GM21367 (cell line): ENCODE results near the gene OR9Q1.
"Not testable (repeated sequence)": the region's sequence is repeated elsewhere in the genome, so short reads cannot be mapped to it uniquely, and the experiment has no call there.

Source experiments
- ATAC-seq: cut with Tn5 transposase; IDR thresholded peaks from one replicate; pipeline ENCODE4 v1.9.1; 2021; ENCODE audit not compliant: unreplicated experiment

OR9Q1 gene, protein sequence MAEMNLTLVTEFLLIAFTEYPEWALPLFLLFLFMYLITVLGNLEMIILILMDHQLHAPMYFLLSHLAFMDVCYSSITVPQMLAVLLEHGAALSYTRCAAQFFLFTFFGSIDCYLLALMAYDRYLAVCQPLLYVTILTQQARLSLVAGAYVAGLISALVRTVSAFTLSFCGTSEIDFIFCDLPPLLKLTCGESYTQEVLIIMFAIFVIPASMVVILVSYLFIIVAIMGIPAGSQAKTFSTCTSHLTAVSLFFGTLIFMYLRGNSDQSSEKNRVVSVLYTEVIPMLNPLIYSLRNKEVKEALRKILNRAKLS

GRCh38 chr11:58023435-58023931 is at the start of gene OR9Q1:
OR9Q1 (plus strand) TSS chr11:58023881; CDS start chr11:58179445, 155,564 bp downstream.
- no peak for ATAC-seq

- no peak for ATAC-seq
Observed at GRCh38 chr11:57974132-57974531, 49.5 kb upstream of the OR9Q1 start.

DNA sequence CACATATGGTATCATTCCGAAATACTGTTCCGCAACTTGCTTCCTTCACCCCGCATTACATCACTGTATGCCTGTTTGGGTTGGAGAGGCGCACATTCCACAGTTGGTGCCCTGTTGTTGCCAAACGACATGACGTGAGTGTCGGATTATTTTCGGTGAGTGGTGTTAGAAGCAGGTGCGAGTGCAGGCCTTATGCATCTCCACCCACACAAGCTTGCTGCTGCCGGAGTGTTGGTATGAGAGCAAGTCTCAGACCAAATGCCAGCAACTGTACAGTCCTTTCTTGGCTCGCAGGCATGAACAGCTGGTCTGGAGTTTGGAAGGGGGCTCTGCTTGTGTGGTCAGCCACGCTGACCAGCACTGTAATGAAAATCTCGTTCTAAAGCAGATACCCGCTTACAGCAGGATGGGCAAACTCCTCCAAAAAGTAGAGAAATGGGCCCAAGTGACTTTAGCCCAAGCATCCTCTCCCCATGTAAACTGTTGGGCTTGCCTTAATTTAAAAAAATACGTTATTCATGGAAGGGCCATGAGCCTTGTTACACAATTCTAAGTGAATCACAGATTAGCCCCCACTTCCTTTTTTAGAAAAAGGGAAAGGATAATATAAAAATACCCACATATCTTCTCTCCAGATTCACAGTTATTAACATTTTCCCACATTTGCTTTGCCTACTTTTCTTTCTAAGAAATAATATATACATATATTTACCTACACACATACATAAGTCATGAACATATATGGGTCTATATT is 48.7 kb upstream of the OR9Q1 start:
- ATAC-seq = no peak

DNA sequence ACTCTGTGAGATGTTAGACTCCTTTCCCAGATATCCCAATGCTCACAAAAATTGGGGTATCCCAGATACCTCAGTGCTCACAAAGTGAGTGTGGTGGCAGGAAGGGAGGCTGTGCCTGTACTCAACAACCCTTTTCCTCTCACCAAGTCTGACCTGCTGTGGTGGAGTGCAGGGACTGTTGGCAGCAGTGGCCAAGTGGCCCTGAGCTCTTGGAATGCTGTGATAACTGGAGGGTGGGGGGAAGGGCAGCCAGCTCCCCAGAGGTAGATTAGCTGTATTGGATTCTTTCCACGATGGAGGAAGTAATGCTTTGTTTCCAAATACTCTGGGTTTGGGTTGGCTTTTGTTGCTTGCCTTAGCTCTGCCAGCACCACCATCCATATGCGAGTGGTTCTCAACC is 46.0 kb upstream of the OR9Q1 start:
- ATAC-seq = no peak

DNA sequence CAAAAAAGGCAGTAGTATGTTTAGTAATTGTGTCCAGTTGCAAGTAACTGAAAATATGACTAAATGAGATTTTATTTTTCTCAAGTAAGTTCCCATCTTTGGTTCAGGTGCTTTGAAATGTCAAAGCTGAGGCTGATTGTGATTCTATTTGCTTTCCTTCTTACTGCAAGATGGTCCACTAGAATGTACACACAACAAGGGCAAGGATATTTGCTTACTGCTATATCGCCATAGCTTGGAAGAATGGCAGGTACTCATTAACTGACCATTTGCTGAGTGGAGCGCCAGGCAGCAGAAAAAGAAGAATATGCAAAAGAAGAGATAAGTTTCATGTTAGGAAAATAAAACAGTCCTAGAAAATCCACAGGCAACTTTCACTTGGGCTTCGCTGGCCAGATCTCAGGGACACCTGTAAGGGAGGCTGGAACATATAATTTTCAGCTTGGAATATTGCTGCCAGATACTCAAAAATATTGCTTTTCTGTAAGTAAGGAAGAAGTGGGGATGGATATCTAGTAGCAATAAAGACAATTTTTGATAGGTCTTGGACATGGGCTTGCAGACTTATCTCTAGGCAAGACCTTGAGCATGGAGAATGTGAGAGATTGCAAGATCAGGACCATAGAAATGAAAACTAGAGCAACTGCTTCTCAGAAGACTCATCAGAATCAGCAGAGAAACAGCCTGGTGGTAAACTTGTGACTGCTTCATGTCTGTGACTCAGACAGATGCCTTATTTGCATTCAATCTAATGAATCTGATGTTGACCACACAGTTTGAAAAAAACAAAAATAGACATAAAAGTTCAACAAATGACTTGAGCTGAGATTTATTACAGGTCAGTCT is 44.8 kb upstream of the OR9Q1 start:
- ATAC-seq = no peak

- ATAC-seq = no peak
Observed at GRCh38 chr11:57979532-57980079, 44.1 kb upstream of the OR9Q1 start.

- ATAC-seq = no peak
Observed at GRCh38 chr11:57980201-57980600, 43.5 kb upstream of the OR9Q1 start.

GRCh38 chr11:57981536-57981935 is 42.1 kb upstream of the OR9Q1 start:
- ATAC-seq = no peak

- ATAC-seq = no peak
Observed at GRCh38 chr11:57982776-57983175, 40.9 kb upstream of the OR9Q1 start.

DNA sequence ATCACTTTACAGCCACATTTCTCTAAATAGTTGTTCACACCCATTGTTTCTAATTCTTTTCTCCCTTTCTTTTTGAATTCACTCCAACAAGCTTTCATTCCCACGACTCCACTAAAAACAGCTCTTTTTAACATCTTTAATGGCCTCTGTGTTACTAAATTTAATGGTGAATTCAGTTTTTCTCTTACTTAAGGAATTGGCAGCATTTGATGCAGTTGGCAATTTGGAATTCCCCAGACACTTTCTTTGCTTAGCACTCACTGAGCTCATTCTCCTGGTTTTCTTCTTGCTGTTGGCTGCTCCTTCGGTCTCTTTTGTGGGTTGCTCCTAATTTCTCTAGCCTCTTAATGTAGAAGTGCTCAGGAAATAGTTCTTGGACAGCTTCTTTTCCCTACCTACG is 40.5 kb upstream of the OR9Q1 start:
- no peak for ATAC-seq

GRCh38 chr11:57999523-57999922 is 24.2 kb upstream of the OR9Q1 start:
- not testable (repeated sequence) for ATAC-seq

GRCh38 chr11:58000021-58000420 is 23.7 kb upstream of the OR9Q1 start:
- not testable (repeated sequence) for ATAC-seq

DNA sequence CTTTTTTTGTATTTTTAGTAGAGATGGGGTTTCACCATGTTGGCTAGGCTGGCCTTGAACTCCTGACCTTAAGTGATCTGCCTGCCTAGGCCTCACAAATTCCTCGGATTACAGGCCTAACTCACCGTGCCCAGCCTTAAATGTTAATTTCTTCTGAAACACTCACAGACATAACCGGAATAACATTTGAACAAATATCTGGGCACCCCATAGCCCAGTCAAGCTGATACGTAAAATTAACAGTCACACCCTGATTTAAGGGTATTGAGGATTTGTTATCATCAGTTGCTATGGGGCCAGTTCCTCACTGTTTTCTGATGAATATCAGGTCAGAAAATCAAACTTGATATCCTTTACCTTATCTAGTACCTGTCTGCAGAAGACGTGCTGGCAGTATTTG is 23.0 kb upstream of the OR9Q1 start:
- ATAC-seq = no peak

- ATAC-seq = no peak
Observed at GRCh38 chr11:58003036-58003435, 20.6 kb upstream of the OR9Q1 start.

DNA sequence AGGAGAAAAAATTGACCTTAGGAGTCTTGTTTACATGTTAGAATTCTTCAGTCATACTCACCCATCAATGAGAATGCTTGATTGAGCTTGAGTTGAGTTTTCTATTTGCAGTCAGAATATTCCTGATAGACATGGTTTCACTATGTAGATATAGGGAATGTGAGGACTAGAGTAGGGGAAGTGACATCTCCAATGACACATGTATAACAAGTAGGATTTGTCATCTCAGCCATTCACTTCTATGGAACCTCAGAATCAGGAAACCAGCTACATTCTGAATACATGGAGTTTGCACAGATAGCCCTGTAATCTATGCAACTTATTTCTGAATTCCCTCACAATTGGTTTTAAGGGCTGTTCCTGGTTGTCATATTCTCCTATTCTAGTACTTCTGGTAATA is 20.1 kb upstream of the OR9Q1 start:
- no peak for ATAC-seq

- no peak for ATAC-seq
Observed at GRCh38 chr11:58004664-58005063, 19.0 kb upstream of the OR9Q1 start.

DNA sequence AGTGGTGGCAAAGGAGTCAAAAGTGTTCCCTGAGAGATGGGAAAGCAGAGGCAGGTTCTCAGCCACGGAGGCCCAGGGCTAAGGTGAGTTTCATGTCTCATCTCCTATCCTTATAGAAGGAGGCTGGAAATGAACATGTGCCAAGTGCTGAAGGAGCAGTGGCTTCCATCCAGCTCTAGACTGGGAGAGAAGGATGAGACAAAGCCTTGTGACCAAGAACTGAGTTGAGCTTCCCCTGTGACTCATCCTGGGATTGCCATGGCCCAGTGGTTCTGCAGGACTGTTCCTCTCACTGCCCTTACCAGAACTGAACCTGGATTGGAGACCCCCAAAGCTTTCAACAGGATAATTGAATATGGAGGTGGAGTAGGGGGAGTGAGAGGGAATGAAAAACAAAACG is 16.7 kb upstream of the OR9Q1 start:
- ATAC-seq = no peak

DNA sequence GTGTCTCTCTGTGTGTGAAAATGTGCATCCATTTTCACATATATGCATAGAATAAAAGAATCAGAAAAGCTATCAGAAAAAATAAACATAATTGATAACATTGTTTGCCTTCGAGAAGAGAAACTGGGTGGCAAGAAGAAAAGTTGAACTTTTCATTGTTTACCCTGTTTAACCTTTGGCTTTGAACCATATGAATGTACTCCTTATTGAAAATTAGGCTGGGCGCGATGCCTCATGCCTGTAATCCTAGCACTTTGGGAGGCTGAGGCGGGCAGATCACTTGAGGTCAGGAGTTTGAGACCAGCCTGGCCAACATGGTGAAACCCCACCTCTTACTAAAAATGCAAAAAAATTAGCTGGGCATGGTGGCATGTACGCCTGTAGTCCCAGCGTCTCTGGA is 11.9 kb upstream of the OR9Q1 start:
- no peak for ATAC-seq

GRCh38 chr11:58024601-58025091 is 965 bp downstream of the OR9Q1 start:
- ATAC-seq = no peak

DNA sequence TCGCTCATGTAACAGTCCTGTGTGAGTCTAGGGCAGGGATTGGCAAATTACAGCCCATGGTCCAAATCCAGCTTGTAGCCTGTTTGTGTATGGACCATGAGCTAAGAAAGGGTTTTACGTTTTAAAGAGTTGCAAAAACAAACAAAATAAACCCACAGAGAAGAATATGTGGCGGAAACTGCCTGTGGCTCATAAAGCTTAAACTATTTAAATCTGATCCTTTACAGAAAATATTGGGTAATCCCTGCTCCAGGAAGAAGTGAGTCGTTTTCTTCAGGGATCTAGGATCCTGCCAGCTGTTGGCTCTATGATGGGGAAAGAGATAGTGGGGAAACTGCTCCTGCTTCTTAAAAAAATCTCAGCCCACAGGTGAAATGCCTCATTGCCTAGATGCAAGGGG is 3.7 kb downstream of the OR9Q1 start:
- no peak for ATAC-seq
